ENCODE data around the gene MICAL2.

The MICAL2 gene

GRCh38 chr11:12195768-12196167, 85.4 kb downstream of the MICAL2 start:
- no peak for TF ChIP-seq TAF1 (IDR thresholded peaks at IDR 0.05; ENCODE audit: borderline replicate concordance, insufficient read depth, low read length)
- no peak for TF ChIP-seq FOXP2 (optimal IDR thresholded peaks at IDR 0.05; ENCODE audit: borderline replicate concordance, extremely low read depth, extremely low read length, insufficient read depth)
- TF ChIP-seq REST (IDR thresholded peaks at IDR 0.05; ENCODE audit: insufficient read depth in 1 of 2, low read depth in 2 of 2, low read length in 2 of 2): no peak
- no peak for TF ChIP-seq SIN3A (IDR thresholded peaks at IDR 0.05; ENCODE audit: borderline replicate concordance, insufficient read depth, low read length)
- TF ChIP-seq POLR2AphosphoS5 (IDR thresholded peaks at IDR 0.05; ENCODE audit: low read depth, low read length): no peak

- TF ChIP-seq POLR2AphosphoS5 (IDR thresholded peaks at IDR 0.05; ENCODE audit: low read depth, low read length): no peak
- no peak for TF ChIP-seq TAF1 (IDR thresholded peaks at IDR 0.05; ENCODE audit: borderline replicate concordance, insufficient read depth, low read length)
- no peak for TF ChIP-seq SIN3A (IDR thresholded peaks at IDR 0.05; ENCODE audit: borderline replicate concordance, insufficient read depth, low read length)
- no peak for TF ChIP-seq REST (IDR thresholded peaks at IDR 0.05; ENCODE audit: insufficient read depth in 1 of 2, low read depth in 2 of 2, low read length in 2 of 2)
- TF ChIP-seq FOXP2 (optimal IDR thresholded peaks at IDR 0.05; ENCODE audit: borderline replicate concordance, extremely low read depth, extremely low read length, insufficient read depth): no peak
Observed at GRCh38 chr11:12196308-12196707, 85.9 kb downstream of the MICAL2 start.

GRCh38 chr11:12196872-12197271, 86.5 kb downstream of the MICAL2 start:
- TF ChIP-seq POLR2AphosphoS5 (IDR thresholded peaks at IDR 0.05; ENCODE audit: low read depth, low read length) (no peak), SIN3A (IDR thresholded peaks at IDR 0.05; ENCODE audit: borderline replicate concordance, insufficient read depth, low read length) (no peak), TAF1 (IDR thresholded peaks at IDR 0.05; ENCODE audit: borderline replicate concordance, insufficient read depth, low read length) (no peak), REST (IDR thresholded peaks at IDR 0.05; ENCODE audit: insufficient read depth in 1 of 2, low read depth in 2 of 2, low read length in 2 of 2) (no peak), FOXP2 (optimal IDR thresholded peaks at IDR 0.05; ENCODE audit: borderline replicate concordance, extremely low read depth, extremely low read length, insufficient read depth) (no peak)

GRCh38 chr11:12198251-12199222, 88.1 kb downstream of the MICAL2 start:
- TF ChIP-seq POLR2AphosphoS5 (IDR thresholded peaks at IDR 0.05; ENCODE audit: low read depth, low read length) (no peak), SIN3A (IDR thresholded peaks at IDR 0.05; ENCODE audit: borderline replicate concordance, insufficient read depth, low read length) (no peak), TAF1 (IDR thresholded peaks at IDR 0.05; ENCODE audit: borderline replicate concordance, insufficient read depth, low read length) (no peak), REST (IDR thresholded peaks at IDR 0.05; ENCODE audit: insufficient read depth in 1 of 2, low read depth in 2 of 2, low read length in 2 of 2) (no peak), FOXP2 (optimal IDR thresholded peaks at IDR 0.05; ENCODE audit: borderline replicate concordance, extremely low read depth, extremely low read length, insufficient read depth) (no peak)

Data from PFSK-1 (cell line).